Spleen (tissue), 11 donors: ENCODE data around the gene SNRNP200. TPM values are rescaled to one million over a fixed set of nuclear protein-coding genes. Genes with fewer than 3 reads are reported as not detected.

Experiments used
- DNase-seq: peaks from one replicate; pipeline ENCODE4 v3.0.0-alpha.2; 2020
- H3K27ac ChIP-seq, 8 donors: fragments of 200-600 bp; sonication (generic) in 7 of 8; 1 replicate in 4 of 8; 2 replicates in 4 of 8; pipeline versions ENCODE4 v1.5.0 to v1.8.0; 2016 to 2021; ENCODE audit warnings: inconsistent platforms in 4 of 8, mild to moderate bottlenecking in 4 of 8, moderate library complexity in 1 of 8
- H3K27me3 ChIP-seq, 7 donors: fragments of 200-600 bp; sonication (generic) in 6 of 7; replicated peaks in 1 of 7; 1 replicate in 4 of 7; 2 replicates in 3 of 7; pipeline versions ENCODE4 v1.5.0 to v1.8.0; 2016 to 2021; ENCODE audit warnings: inconsistent platforms in 3 of 7, mild to moderate bottlenecking in 1 of 7
- H3K36me3 ChIP-seq, 6 donors: fragments of 200-600 bp; sonication (generic) in 5 of 6; 1 replicate in 4 of 6; 2 replicates in 2 of 6; pipeline versions ENCODE4 v1.5.0 to v1.8.0; 2016 to 2021; ENCODE audit warnings: inconsistent platforms in 2 of 6
- H3K4me1 ChIP-seq, 6 donors: fragments of 200-600 bp; sonication (generic) in 5 of 6; 1 replicate in 3 of 6; 2 replicates in 3 of 6; pipeline versions ENCODE4 v1.5.0 to v1.8.0; 2016 to 2021; ENCODE audit warnings: inconsistent platforms in 3 of 6
- H3K4me3 ChIP-seq, 8 donors: fragments of 200-600 bp; sonication (generic) in 7 of 8; 1 replicate in 4 of 8; 2 replicates in 4 of 8; pipeline versions ENCODE4 v1.5.0 to v1.8.0; 2016 to 2021; ENCODE audit warnings: inconsistent platforms in 4 of 8, mild to moderate bottlenecking in 4 of 8, moderate library complexity in 2 of 8
- H3K9me3 ChIP-seq, 8 donors: fragments of 200-600 bp; sonication (generic) in 7 of 8; 1 replicate in 4 of 8; 2 replicates in 4 of 8; pipeline versions ENCODE4 v1.5.0 to v1.8.0; 2016 to 2021; ENCODE audit warnings: inconsistent platforms in 4 of 8
- POLR2A ChIP-seq, 3 donors: fragments of 450-650 bp; IDR thresholded peaks; one replicate each; pipeline ENCODE4 v1.5.1; 2017; ENCODE audit warnings: antibody characterized with exemption in 3 of 3, mild to moderate bottlenecking in 1 of 3
- POLR2AphosphoS5 ChIP-seq, 3 donors: sonication (generic); formaldehyde crosslinking; IDR thresholded peaks; one replicate each; pipeline ENCODE4 v1.5.1; 2017; ENCODE audit warnings: antibody characterized with exemption in 3 of 3
- WGBS, 5 donors: extraction: QIAGEN DNeasy Blood & Tissue Kit in 3 of 5; methylation state at CpG; one replicate each; pipeline versions ENCODE4 v1.1.5 to v1.1.7; 2013 to 2018; 5-methylcytosine and 5-hydroxymethylcytosine counted together
- intact Hi-C: fragments of 100-400 bp; cut with DNase I; formaldehyde crosslinking; loops from one replicate; pipeline ENCODE4 v1.15.0; 2023; ENCODE audit warnings: low total_unique reads
- polyA plus RNA-seq, 3 donors: library from polyadenylated mRNA; stranded (reverse); fragments of 200-250 nt; gene quantifications; one replicate each; pipeline ENCODE4 v1.2.1, GENCODE V29; 2013
- total RNA-seq, 7 donors: library from RNA; depleted of rRNA in 3 of 7; stranded (reverse); fragments of >200 nt in 3 of 7; fragmentation: NEBNext Ultra II Directional in 4 of 7; extraction: Animal tissue kit (Norgen Biotek cat#: 25700) in 4 of 7; gene quantifications; one replicate each; pipeline versions ENCODE4 v1.1.0 to v1.2.1, GENCODE V29; 2016 to 2021
- TF ChIP-seq, protein P1 (sequence below), 11 experiments: fragments of 200-600 bp in 7 of 11; fragments of 450-650 bp in 4 of 11; sonication (generic) in 4 of 11; IDR thresholded peaks in 8 of 11; conservative IDR thresholded peaks in 3 of 11; 1 replicate in 7 of 11; 2 replicates in 4 of 11; pipeline versions ENCODE4 v1.4.0 to v1.8.0; 2016 to 2021; ENCODE audit warnings: antibody characterized with exemption in 11 of 11, inconsistent platforms in 4 of 11, mild to moderate bottlenecking in 1 of 11
- donor health status: healthy with polysubstance abuse.
- donor health status: DM: no; HTN: no; CAD: no; lungs with moderate emphysema.
- donor health status: DM: no; HTN: no; CAD: no.
- donor health status: Bipolar disorder and iron deficiency.
- donor health status: healthy.
- donor health status: DM: no; HTN: no; CAD: no.
- donor health status: DM: yes; HTN: yes; CAD: no.

Gene SNRNP200
- total and polyA plus RNA-seq, 10 donors = 60.5 to 139 (median 118) TPM

GRCh38 chr2:96261328-96262003 lies 43.9 kb downstream of the SNRNP200 start:
- DNase-seq = no peak
- intact Hi-C loops = no loop called here
- WGBS, 5 donors = 82 to 91% (median 86%) methylated on average over 6 of the region's 6 CpGs
- H3K27me3 ChIP-seq = no peaks in the 10 kb centered on the region
- H3K27ac ChIP-seq = peak overlapping the region; percentile 43 to 99 (median 90)
- peaks cover 71 to 90% (median 86%) of the 10 kb centered on the region in 6 donors for H3K4me1 ChIP-seq
- H3K4me3 ChIP-seq = no peak overlapping the region
- TF ChIP-seq, protein P1, sequence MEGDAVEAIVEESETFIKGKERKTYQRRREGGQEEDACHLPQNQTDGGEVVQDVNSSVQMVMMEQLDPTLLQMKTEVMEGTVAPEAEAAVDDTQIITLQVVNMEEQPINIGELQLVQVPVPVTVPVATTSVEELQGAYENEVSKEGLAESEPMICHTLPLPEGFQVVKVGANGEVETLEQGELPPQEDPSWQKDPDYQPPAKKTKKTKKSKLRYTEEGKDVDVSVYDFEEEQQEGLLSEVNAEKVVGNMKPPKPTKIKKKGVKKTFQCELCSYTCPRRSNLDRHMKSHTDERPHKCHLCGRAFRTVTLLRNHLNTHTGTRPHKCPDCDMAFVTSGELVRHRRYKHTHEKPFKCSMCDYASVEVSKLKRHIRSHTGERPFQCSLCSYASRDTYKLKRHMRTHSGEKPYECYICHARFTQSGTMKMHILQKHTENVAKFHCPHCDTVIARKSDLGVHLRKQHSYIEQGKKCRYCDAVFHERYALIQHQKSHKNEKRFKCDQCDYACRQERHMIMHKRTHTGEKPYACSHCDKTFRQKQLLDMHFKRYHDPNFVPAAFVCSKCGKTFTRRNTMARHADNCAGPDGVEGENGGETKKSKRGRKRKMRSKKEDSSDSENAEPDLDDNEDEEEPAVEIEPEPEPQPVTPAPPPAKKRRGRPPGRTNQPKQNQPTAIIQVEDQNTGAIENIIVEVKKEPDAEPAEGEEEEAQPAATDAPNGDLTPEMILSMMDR (IDR thresholded peaks at IDR 0.05 in 8 of 11, conservative IDR thresholded peaks at IDR 0.05 in 3 of 11) = no peak
- TF ChIP-seq POLR2AphosphoS5 (IDR thresholded peaks at IDR 0.05) = no peak
- H3K36me3 ChIP-seq = peaks cover 0 to 58% (median 17%) of the 10 kb centered on the region in 6 donors
- no peaks in the 10 kb centered on the region for H3K9me3 ChIP-seq

- peak overlapping the region; percentile 43 to 99 (median 90) for H3K27ac ChIP-seq
- DNase-seq = no peak
- 40 to 49% (median 44%) methylated on average over 10 of the region's 10 CpGs for WGBS, 5 donors
- peaks cover 0 to 66% (median 24%) of the 10 kb centered on the region in 6 donors for H3K36me3 ChIP-seq
- TF ChIP-seq POLR2A (IDR thresholded peaks at IDR 0.05) (peak in 1 of 3 donors; percentile 54), POLR2AphosphoS5 (IDR thresholded peaks at IDR 0.05) (peak; percentile 49 to 85 (median 52))
- TF ChIP-seq, protein P1 (IDR thresholded peaks at IDR 0.05 in 8 of 11, conservative IDR thresholded peaks at IDR 0.05 in 3 of 11) = peak in 7 of 11 experiments; percentile 13 to 59 (median 33)
- no peaks in the 10 kb centered on the region for H3K9me3 ChIP-seq
- peaks cover 77 to 96% (median 94%) of the 10 kb centered on the region in 6 donors for H3K4me1 ChIP-seq
- peak overlapping the region in 2 of 8 donors; percentile 7 to 50 for H3K4me3 ChIP-seq
- H3K27me3 ChIP-seq = no peaks in the 10 kb centered on the region
- intact Hi-C loops = no loop called here
These were observed 44.7 kb downstream of the SNRNP200 start for GRCh38 chr2:96260387-96261260.

DNA sequence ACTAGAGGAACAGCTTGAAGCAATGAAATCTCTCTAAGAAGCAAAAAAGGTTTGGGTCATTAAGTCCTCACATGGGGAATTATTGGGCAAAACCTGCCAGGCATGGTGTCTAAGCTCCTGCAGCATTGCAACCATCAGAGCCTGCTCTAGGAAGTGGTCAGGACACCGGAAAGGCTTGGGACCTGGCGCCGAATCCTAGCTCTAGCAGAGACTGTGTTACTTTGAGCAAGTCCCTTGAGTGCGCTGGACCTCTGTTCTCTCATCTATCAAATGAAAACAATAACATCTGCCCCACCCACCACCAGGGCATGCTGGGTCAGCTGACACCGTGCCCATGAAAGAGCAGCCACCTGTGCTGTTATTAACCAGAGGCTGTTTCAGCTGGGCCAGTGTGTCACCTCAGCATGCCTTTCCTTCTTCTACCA lies 45.8 kb downstream of the SNRNP200 start:
- H3K9me3 ChIP-seq = no peaks in the 10 kb centered on the region
- TF ChIP-seq POLR2AphosphoS5 (IDR thresholded peaks at IDR 0.05) (peak in 1 of 3 donors; percentile 14), POLR2A (IDR thresholded peaks at IDR 0.05) (no peak)
- intact Hi-C loops = no loop called here
- DNase-seq = no peak
- H3K4me3 ChIP-seq = peak overlapping the region in 1 of 8 donors; percentile 50
- peaks cover 0 to 77% (median 33%) of the 10 kb centered on the region in 6 donors for H3K36me3 ChIP-seq
- peaks cover 85 to 100% (median 100%) of the 10 kb centered on the region in 6 donors for H3K4me1 ChIP-seq
- 53 to 65% (median 59%) methylated on average over 5 of the region's 5 CpGs for WGBS, 5 donors
- H3K27ac ChIP-seq = peak overlapping the region; percentile 43 to 99 (median 90)
- no peaks in the 10 kb centered on the region for H3K27me3 ChIP-seq

DNA sequence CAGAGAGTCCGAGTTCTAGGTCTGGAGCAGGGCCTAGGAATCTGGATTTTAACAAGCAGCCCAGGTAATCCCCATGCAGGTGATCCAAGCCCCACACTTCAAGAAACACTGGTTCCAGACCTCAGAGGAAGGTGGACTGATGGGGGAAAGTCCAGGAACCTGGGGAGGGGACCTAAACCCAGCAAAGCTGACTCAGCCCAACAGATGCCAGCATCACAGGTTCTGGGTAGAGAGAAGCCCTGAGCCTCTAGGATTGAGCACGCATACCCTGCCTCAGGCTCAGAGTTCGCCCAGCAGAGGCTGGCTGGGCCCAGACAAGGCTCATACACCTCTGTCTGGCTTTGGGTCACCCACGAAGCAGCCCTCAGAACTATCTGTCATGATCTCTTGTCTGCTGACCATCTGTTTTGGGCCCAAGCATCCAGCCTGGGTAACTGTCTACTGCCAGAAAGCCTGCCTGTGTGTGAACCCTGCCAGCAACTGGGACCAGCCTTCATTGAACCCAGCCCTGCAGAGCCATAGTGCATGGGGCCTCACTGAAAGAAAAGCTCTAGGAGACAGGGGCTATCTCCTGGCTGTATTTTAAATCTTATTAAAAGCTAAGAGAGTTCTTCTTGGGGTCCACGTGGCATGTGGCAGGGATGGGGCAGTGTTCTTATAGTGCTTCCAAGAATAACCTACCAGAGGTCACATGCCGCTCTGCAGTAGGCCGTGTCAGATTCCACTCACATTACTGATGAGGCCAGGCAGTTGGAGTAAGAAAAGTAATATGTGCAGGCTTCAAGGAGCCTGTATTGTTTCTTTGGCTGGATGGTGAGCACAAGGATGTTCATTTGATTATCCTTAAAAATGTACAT lies 47.0 kb downstream of the SNRNP200 start:
- TF ChIP-seq, protein P1 (IDR thresholded peaks at IDR 0.05 in 8 of 11, conservative IDR thresholded peaks at IDR 0.05 in 3 of 11) = no peak
- no peak for TF ChIP-seq POLR2AphosphoS5 (IDR thresholded peaks at IDR 0.05)
- TF ChIP-seq POLR2A (IDR thresholded peaks at IDR 0.05) = no peak
- H3K27ac ChIP-seq = peak overlapping the region; percentile 69 to 99 (median 90)
- H3K27me3 ChIP-seq = no peaks in the 10 kb centered on the region
- H3K9me3 ChIP-seq = no peaks in the 10 kb centered on the region
- no peak for DNase-seq
- 70 to 84% (median 76%) methylated on average over 5 to 7 of the region's 7 CpGs for WGBS, 5 donors
- peaks cover 78 to 100% (median 99%) of the 10 kb centered on the region in 6 donors for H3K4me1 ChIP-seq
- peak overlapping the region in 1 of 8 donors; percentile 21 for H3K4me3 ChIP-seq
- intact Hi-C loops = no loop called here
- H3K36me3 ChIP-seq = peaks cover 2 to 80% (median 43%) of the 10 kb centered on the region in 6 donors
